Progenitor cell of endocrine pancreas (in vitro differentiated cells): ENCODE results near the gene CDCA8. TPM values are rescaled to one million over a fixed set of nuclear protein-coding genes. Genes with fewer than 3 reads are reported as not detected.

Experiments used
- DNase-seq: peaks from one replicate; pipeline ENCODE4 v3.0.0; 2021; ENCODE audit warnings: low spot score; ENCODE audit not compliant: unreplicated experiment
- H3K27ac Mint-ChIP-seq: 2 replicates; pipeline ENCODE4 v1.8.0; 2021; ENCODE audit warnings: mild to moderate bottlenecking, moderate library complexity, mixed read lengths
- H3K27me3 Mint-ChIP-seq: 2 replicates; pipeline ENCODE4 v1.8.0; 2021; ENCODE audit warnings: mixed read lengths
- H3K36me3 Mint-ChIP-seq: 2 replicates; pipeline ENCODE4 v1.8.0; 2022; ENCODE audit warnings: mixed read lengths; ENCODE audit not compliant: insufficient read depth
- H3K4me1 Mint-ChIP-seq: 2 replicates; pipeline ENCODE4 v1.8.0; 2021; ENCODE audit warnings: low read depth, mixed read lengths
- H3K4me3 Mint-ChIP-seq: 2 replicates; pipeline ENCODE4 v1.8.0; 2021; ENCODE audit warnings: low read depth, mild to moderate bottlenecking, moderate library complexity, mixed read lengths
- H3K9me3 Mint-ChIP-seq: 2 replicates; pipeline ENCODE4 v1.8.0; 2021; ENCODE audit warnings: low read depth, mixed read lengths
- CTCF ChIP-seq: fragments of 200-600 bp; sonication (generic); IDR thresholded peaks from one replicate; pipeline ENCODE4 v1.5.0; 2021; ENCODE audit warnings: antibody characterized with exemption, mild to moderate bottlenecking; ENCODE audit not compliant: unreplicated experiment
- total RNA-seq: library from RNA; stranded (reverse); gene quantifications from 2 replicates; pipeline ENCODE4 v1.2.1, GENCODE V29; 2021

Gene CDCA8
- total RNA-seq, 1 donor from 2014 or later = 19.3 TPM

- H3K9me3 Mint-ChIP-seq = no peaks in the 10 kb centered on the region
- TF ChIP-seq CTCF = no peak
- no peak overlapping the region for H3K27ac Mint-ChIP-seq
- no peaks in the 10 kb centered on the region for H3K27me3 Mint-ChIP-seq
- peaks cover 16% of the 10 kb centered on the region for H3K36me3 Mint-ChIP-seq
- peaks cover 1% of the 10 kb centered on the region for H3K4me1 Mint-ChIP-seq
- no peak overlapping the region for H3K4me3 Mint-ChIP-seq
- DNase-seq = no peak
Observed at GRCh38 chr1:37701051-37701450, 8.7 kb downstream of the CDCA8 start.

GRCh38 chr1:37703061-37703460 is 10.7 kb downstream of the CDCA8 start:
- H3K36me3 Mint-ChIP-seq = peaks cover 13% of the 10 kb centered on the region
- H3K27me3 Mint-ChIP-seq = no peaks in the 10 kb centered on the region
- H3K4me3 Mint-ChIP-seq = no peak overlapping the region
- H3K9me3 Mint-ChIP-seq = no peaks in the 10 kb centered on the region
- no peak for TF ChIP-seq CTCF
- no peaks in the 10 kb centered on the region for H3K4me1 Mint-ChIP-seq
- no peak overlapping the region for H3K27ac Mint-ChIP-seq
- DNase-seq = no peak

DNA sequence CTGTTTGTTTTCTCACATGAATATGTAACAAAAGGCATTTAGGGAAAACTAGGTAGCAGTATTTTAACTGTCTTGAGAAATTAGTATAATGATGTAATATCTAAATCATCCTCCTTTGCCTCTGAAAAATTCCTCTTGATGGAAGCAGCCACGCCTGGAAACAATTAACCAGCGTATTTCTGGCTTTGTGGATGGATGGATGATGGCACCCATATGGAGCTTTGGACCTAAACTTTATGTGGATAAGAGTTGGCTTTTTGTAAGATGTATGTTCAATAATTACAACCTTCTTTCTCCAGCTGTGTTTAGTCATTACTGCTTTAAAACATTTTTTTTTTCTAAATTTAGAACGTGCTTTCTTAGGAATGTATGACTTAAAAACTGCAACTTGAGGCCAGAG is 12.7 kb downstream of the CDCA8 start:
- H3K9me3 Mint-ChIP-seq = no peaks in the 10 kb centered on the region
- no peak overlapping the region for H3K27ac Mint-ChIP-seq
- H3K36me3 Mint-ChIP-seq = peaks cover 10% of the 10 kb centered on the region
- no peaks in the 10 kb centered on the region for H3K27me3 Mint-ChIP-seq
- no peaks in the 10 kb centered on the region for H3K4me1 Mint-ChIP-seq
- H3K4me3 Mint-ChIP-seq = no peak overlapping the region
- TF ChIP-seq CTCF = no peak
- DNase-seq = no peak

DNA sequence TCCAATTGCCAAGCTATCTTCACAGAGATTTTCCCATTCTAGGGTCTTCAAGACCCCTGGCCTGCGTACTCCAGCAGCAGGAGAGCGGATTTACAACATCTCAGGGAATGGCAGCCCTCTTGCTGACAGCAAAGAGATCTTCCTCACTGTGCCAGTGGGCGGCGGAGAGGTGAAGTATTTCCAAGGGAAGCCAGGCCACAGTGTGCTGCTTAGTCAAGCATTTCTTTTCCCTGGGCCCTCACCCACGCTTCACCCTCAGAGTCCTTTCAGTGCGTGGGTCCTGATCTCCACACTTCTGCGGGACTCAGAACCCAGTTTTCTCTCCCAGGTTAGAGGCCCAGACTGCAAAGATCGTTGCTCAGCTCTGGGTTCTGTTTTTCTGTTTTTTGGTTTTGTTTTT is 13.1 kb downstream of the CDCA8 start:
- no peaks in the 10 kb centered on the region for H3K9me3 Mint-ChIP-seq
- H3K36me3 Mint-ChIP-seq = peaks cover 10% of the 10 kb centered on the region
- no peak for TF ChIP-seq CTCF
- no peaks in the 10 kb centered on the region for H3K4me1 Mint-ChIP-seq
- H3K27me3 Mint-ChIP-seq = no peaks in the 10 kb centered on the region
- H3K4me3 Mint-ChIP-seq = no peak overlapping the region
- no peak overlapping the region for H3K27ac Mint-ChIP-seq
- DNase-seq = no peak

- Mint-ChIP-seq H3K4me1 (no peaks in the 10 kb centered on the region), H3K9me3 (no peaks in the 10 kb centered on the region), H3K27me3 (no peaks in the 10 kb centered on the region), H3K4me3 (no peak overlapping the region), H3K27ac (no peak overlapping the region), H3K36me3 (peaks cover 6% of the 10 kb centered on the region)
- DNase-seq = no peak
- no peak for TF ChIP-seq CTCF
Observed at GRCh38 chr1:37708471-37708870, 16.2 kb downstream of the CDCA8 start.
